Trophoblast cell (in vitro differentiated cells and primary cell): ENCODE data around the gene FLNB.

Experiments used
- DNase-seq, 2 donors: peaks; one replicate each; pipeline ENCODE4 v3.0.0-alpha.2; 2016
- H2AFZ ChIP-seq: 2 replicates; pipeline ENCODE4 v1.6.1; 2013; ENCODE audit warnings: low read length, moderate library complexity, mild to moderate bottlenecking; ENCODE audit not compliant: insufficient read depth, poor library complexity
- H2AK5ac ChIP-seq: 2 replicates; pipeline ENCODE4 v1.6.1; 2013; ENCODE audit warnings: mild to moderate bottlenecking, low read length
- H2BK120ac ChIP-seq: 2 replicates; pipeline ENCODE4 v1.6.1; 2013; ENCODE audit warnings: low read length, mild to moderate bottlenecking, moderate library complexity; ENCODE audit not compliant: insufficient read depth, poor library complexity
- H2BK12ac ChIP-seq: 2 replicates; pipeline ENCODE4 v1.6.1; 2013; ENCODE audit warnings: mild to moderate bottlenecking, low read length, moderate library complexity
- H2BK5ac ChIP-seq: 2 replicates; pipeline ENCODE4 v1.6.1; 2013; ENCODE audit warnings: low read length, low read depth, moderate library complexity, mild to moderate bottlenecking; ENCODE audit not compliant: poor library complexity
- H3K14ac ChIP-seq: 2 replicates; pipeline ENCODE4 v1.6.1; 2013; ENCODE audit warnings: mild to moderate bottlenecking, low read length
- H3K18ac ChIP-seq: 2 replicates; pipeline ENCODE4 v1.6.1; 2013; ENCODE audit warnings: mild to moderate bottlenecking, low read length
- H3K23ac ChIP-seq: 2 replicates; pipeline ENCODE4 v1.6.1; 2013; ENCODE audit warnings: low read length
- H3K27ac ChIP-seq: 2 replicates; pipeline ENCODE4 v1.5.1; 2013; ENCODE audit warnings: low read depth, mild to moderate bottlenecking, inconsistent platforms, low read length, moderate library complexity
- H3K27me3 ChIP-seq: 2 replicates; pipeline ENCODE4 v1.6.1; 2013; ENCODE audit warnings: inconsistent platforms, mild to moderate bottlenecking, low read length, moderate library complexity; ENCODE audit not compliant: insufficient read depth
- H3K36me3 ChIP-seq, 2 experiments: 1 replicate in 1 of 2; 2 replicates in 1 of 2; pipeline ENCODE4 v1.6.1; 2013; ENCODE audit warnings: low read length in 2 of 2, mild to moderate bottlenecking in 2 of 2, moderate library complexity in 1 of 2; ENCODE audit not compliant: insufficient read depth in 2 of 2, control insufficient read depth in 1 of 2
- H3K4ac ChIP-seq: 2 replicates; pipeline ENCODE4 v1.6.1; 2013; ENCODE audit warnings: low read depth, mild to moderate bottlenecking, low read length, moderate library complexity
- H3K4me1 ChIP-seq, 2 experiments: 1 replicate in 1 of 2; 2 replicates in 1 of 2; pipeline ENCODE4 v1.6.1; 2013; ENCODE audit warnings: low read length in 2 of 2, mild to moderate bottlenecking in 2 of 2, moderate library complexity in 1 of 2; ENCODE audit not compliant: insufficient read depth in 2 of 2, control insufficient read depth in 1 of 2
- H3K4me2 ChIP-seq: 2 replicates; pipeline ENCODE4 v1.6.1; 2013; ENCODE audit warnings: inconsistent platforms, mild to moderate bottlenecking, low read length, moderate library complexity
- H3K4me3 ChIP-seq: 2 replicates; pipeline ENCODE4 v1.5.1; 2013; ENCODE audit warnings: mild to moderate bottlenecking, low read depth, low read length, inconsistent platforms
- H3K79me1 ChIP-seq: one replicate; pipeline ENCODE4 v1.6.1; 2013; ENCODE audit warnings: low read length
- H3K79me2 ChIP-seq: 2 replicates; pipeline ENCODE4 v1.6.1; 2013; ENCODE audit warnings: low read length, mild to moderate bottlenecking; ENCODE audit not compliant: control insufficient read depth, insufficient read depth, poor library complexity
- H3K9ac ChIP-seq: 2 replicates; pipeline ENCODE4 v1.6.1; 2013; ENCODE audit warnings: mild to moderate bottlenecking, low read length
- H3K9me3 ChIP-seq: 2 replicates; pipeline ENCODE4 v1.6.1; 2013; ENCODE audit warnings: low read depth, mild to moderate bottlenecking, control low read depth, inconsistent platforms, low read length; ENCODE audit not compliant: insufficient read depth
- H4K12ac ChIP-seq: 2 replicates; pipeline ENCODE4 v1.6.1; 2013; ENCODE audit warnings: low read depth, mild to moderate bottlenecking, low read length, moderate library complexity
- H4K8ac ChIP-seq: 2 replicates; pipeline ENCODE4 v1.6.1; 2013; ENCODE audit warnings: low read depth, mild to moderate bottlenecking, low read length, moderate library complexity
- H4K91ac ChIP-seq: one replicate; pipeline ENCODE4 v1.6.1; 2013; ENCODE audit warnings: low read depth, mild to moderate bottlenecking, low read length, moderate library complexity
- WGBS: extraction: QIAGEN DNeasy Blood & Tissue Kit; methylation state at CpG from one replicate; pipeline ENCODE4 v1.1.7; 2013; ENCODE audit warnings: missing lambda C conversion rate; ENCODE audit not compliant: insufficient read length, insufficient coverage; ENCODE audit errors: extremely low coverage; 5-methylcytosine and 5-hydroxymethylcytosine counted together

The FLNB gene

GRCh38 chr3:58066842-58067241 is 58.6 kb downstream of the FLNB start:
- Histone ChIP-seq H2BK12ac (no peak overlapping the region), H3K9ac (no peak overlapping the region), H2BK120ac (no peak overlapping the region), H3K36me3 (peaks cover 2 to 4% of the 10 kb centered on the region in 2 experiments), H3K4ac (peak overlapping the region; percentile 35), H3K4me1 (peaks cover 30 to 32% of the 10 kb centered on the region in 2 experiments), H3K27me3 (no peaks in the 10 kb centered on the region), H3K14ac (no peak overlapping the region), H2AFZ (no peak overlapping the region), H2BK5ac (no peak overlapping the region), H3K4me3 (no peak overlapping the region), H3K18ac (no peak overlapping the region), H2AK5ac (no peak overlapping the region), H3K9me3 (no peaks in the 10 kb centered on the region), H3K79me2 (peaks cover 19% of the 10 kb centered on the region), H3K27ac (no peak overlapping the region), H4K12ac (no peak overlapping the region), H4K8ac (no peak overlapping the region), H4K91ac (no peak overlapping the region), H3K4me2 (no peak overlapping the region), H3K79me1 (peaks cover 2% of the 10 kb centered on the region), H3K23ac (no peak overlapping the region)
- WGBS = no CpG with 5 or more reads among the region's 3 CpGs
- DNase-seq = no peak

- Histone ChIP-seq H3K79me1 (peaks cover 4% of the 10 kb centered on the region), H3K27ac (no peak overlapping the region), H2BK120ac (no peak overlapping the region), H4K8ac (no peak overlapping the region), H4K91ac (no peak overlapping the region), H3K36me3 (peaks cover 2 to 3% of the 10 kb centered on the region in 2 experiments), H3K4me2 (no peak overlapping the region), H3K23ac (no peak overlapping the region), H3K79me2 (peaks cover 19% of the 10 kb centered on the region), H3K18ac (peak overlapping the region; percentile 60), H4K12ac (no peak overlapping the region), H3K9me3 (no peaks in the 10 kb centered on the region), H3K9ac (peak overlapping the region; percentile 28), H3K27me3 (no peaks in the 10 kb centered on the region), H2BK12ac (no peak overlapping the region), H3K4me1 (peaks cover 23 to 30% of the 10 kb centered on the region in 2 experiments), H3K4ac (peak overlapping the region; percentile 73), H3K14ac (no peak overlapping the region), H3K4me3 (no peak overlapping the region), H2AK5ac (no peak overlapping the region), H2BK5ac (no peak overlapping the region), H2AFZ (no peak overlapping the region)
- DNase-seq = peak in 1 of 2 donors; percentile 53
- no CpG with 5 or more reads among the region's 2 CpGs for WGBS
These were observed 60.0 kb downstream of the FLNB start for GRCh38 chr3:58068122-58068809.

- Histone ChIP-seq H3K9ac (peak overlapping the region; percentile 28), H2BK5ac (no peak overlapping the region), H4K12ac (no peak overlapping the region), H3K9me3 (no peaks in the 10 kb centered on the region), H4K91ac (no peak overlapping the region), H3K4me3 (no peak overlapping the region), H3K4me2 (no peak overlapping the region), H3K4me1 (peaks cover 17 to 25% of the 10 kb centered on the region in 2 experiments), H3K79me2 (peaks cover 18% of the 10 kb centered on the region), H3K4ac (no peak overlapping the region), H2BK120ac (no peak overlapping the region), H3K27ac (no peak overlapping the region), H2AK5ac (no peak overlapping the region), H2BK12ac (no peak overlapping the region), H3K18ac (peak overlapping the region; percentile 10), H3K36me3 (peaks cover 0 to 3% of the 10 kb centered on the region in 2 experiments), H4K8ac (no peak overlapping the region), H3K23ac (no peak overlapping the region), H3K14ac (no peak overlapping the region), H3K79me1 (peaks cover 4% of the 10 kb centered on the region), H2AFZ (no peak overlapping the region), H3K27me3 (no peaks in the 10 kb centered on the region)
- peak; percentile 63 to 70 for DNase-seq
- WGBS = no CpG with 5 or more reads among the region's 7 CpGs
These were observed 63.3 kb downstream of the FLNB start for GRCh38 chr3:58071480-58071971.

- H3K27me3 ChIP-seq = no peaks in the 10 kb centered on the region
- peak overlapping the region; percentile 38 for H3K4ac ChIP-seq
- peaks cover 17 to 25% of the 10 kb centered on the region in 2 experiments for H3K4me1 ChIP-seq
- peaks cover 4% of the 10 kb centered on the region for H3K79me1 ChIP-seq
- H3K9me3 ChIP-seq = no peaks in the 10 kb centered on the region
- no CpG with 5 or more reads among the region's 14 CpGs for WGBS
- H2AK5ac ChIP-seq = no peak overlapping the region
- H2AFZ ChIP-seq = no peak overlapping the region
- no peak for DNase-seq
- no peak overlapping the region for H3K14ac ChIP-seq
- peak overlapping the region; percentile 47 for H2BK12ac ChIP-seq
- peaks cover 4 to 8% of the 10 kb centered on the region in 2 experiments for H3K36me3 ChIP-seq
- no peak overlapping the region for H3K27ac ChIP-seq
- no peak overlapping the region for H4K91ac ChIP-seq
- no peak overlapping the region for H3K9ac ChIP-seq
- H3K4me2 ChIP-seq = no peak overlapping the region
- H3K79me2 ChIP-seq = peaks cover 17% of the 10 kb centered on the region
- H3K18ac ChIP-seq = no peak overlapping the region
- H4K8ac ChIP-seq = no peak overlapping the region
- no peak overlapping the region for H3K23ac ChIP-seq
- H2BK120ac ChIP-seq = no peak overlapping the region
- no peak overlapping the region for H2BK5ac ChIP-seq
- no peak overlapping the region for H4K12ac ChIP-seq
- H3K4me3 ChIP-seq = no peak overlapping the region
These were observed 64.0 kb downstream of the FLNB start for GRCh38 chr3:58072052-58072762.
